Measurements from ENCODE around the gene ALG12.

Gene ALG12

DNA sequence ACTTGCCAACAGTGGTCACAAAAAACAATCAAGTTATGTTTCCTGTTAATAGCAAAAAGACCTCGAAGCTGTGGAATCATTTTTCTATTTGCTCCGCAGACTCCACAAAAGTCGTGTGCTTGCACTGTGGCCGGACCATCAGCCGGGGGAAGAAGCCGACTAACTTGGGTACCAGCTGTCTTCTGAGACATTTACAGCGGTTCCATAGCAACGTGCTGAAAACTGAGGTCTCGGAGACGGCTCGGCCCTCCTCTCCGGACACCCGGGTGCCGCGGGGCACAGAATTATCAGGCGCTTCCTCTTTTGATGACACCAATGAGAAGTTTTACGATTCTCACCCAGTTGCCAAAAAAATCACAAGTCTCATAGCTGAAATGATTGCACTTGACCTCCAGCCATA is 33.0 kb downstream of the ALG12 start:
- H3K79me2 ChIP-seq (ENCODE audit: low read length) = peaks cover 86% of the 10 kb centered on the region
- H3K36me3 ChIP-seq (replicated peaks; ENCODE audit: insufficient read depth, low read length) = peaks cover 34% of the 10 kb centered on the region
- peaks cover 16% of the 10 kb centered on the region for H3K4me1 ChIP-seq (ENCODE audit: low read length)
- H3K27me3 ChIP-seq (replicated peaks; ENCODE audit: insufficient read depth, low read length) = no peaks in the 10 kb centered on the region
- H2AFZ ChIP-seq (ENCODE audit: low read length) = no peak overlapping the region
- H3K4me3 ChIP-seq (ENCODE audit: low read length) = no peak overlapping the region
- no peak for TF ChIP-seq EZH2 (optimal IDR thresholded peaks at IDR 0.05; ENCODE audit: low read depth, low read length)
- no peak for TF ChIP-seq EZH2phosphoT487 (IDR thresholded peaks at IDR 0.05; ENCODE audit: low read length)
- TF ChIP-seq CTCF (IDR thresholded peaks at IDR 0.05; ENCODE audit: low read length) = no peak
- DNase-seq = no peak
- no peak overlapping the region for H3K4me2 ChIP-seq (ENCODE audit: low read depth, low read length)
- H3F3A ChIP-seq (ENCODE audit: insufficient read depth, low read length) = peaks cover 9% of the 10 kb centered on the region
- H3K9me2 ChIP-seq (replicated peaks; ENCODE audit: insufficient read depth, low read length) = no peaks in the 10 kb centered on the region
- no peak overlapping the region for H3K9ac ChIP-seq (ENCODE audit: low read length)
- no peaks in the 10 kb centered on the region for H4K20me1 ChIP-seq (ENCODE audit: insufficient read depth, low read length)
- no peaks in the 10 kb centered on the region for H3K9me3 ChIP-seq (replicated peaks; ENCODE audit: insufficient read depth, low read length)
- H3K27ac ChIP-seq (ENCODE audit: low read length) = no peak overlapping the region

DNA sequence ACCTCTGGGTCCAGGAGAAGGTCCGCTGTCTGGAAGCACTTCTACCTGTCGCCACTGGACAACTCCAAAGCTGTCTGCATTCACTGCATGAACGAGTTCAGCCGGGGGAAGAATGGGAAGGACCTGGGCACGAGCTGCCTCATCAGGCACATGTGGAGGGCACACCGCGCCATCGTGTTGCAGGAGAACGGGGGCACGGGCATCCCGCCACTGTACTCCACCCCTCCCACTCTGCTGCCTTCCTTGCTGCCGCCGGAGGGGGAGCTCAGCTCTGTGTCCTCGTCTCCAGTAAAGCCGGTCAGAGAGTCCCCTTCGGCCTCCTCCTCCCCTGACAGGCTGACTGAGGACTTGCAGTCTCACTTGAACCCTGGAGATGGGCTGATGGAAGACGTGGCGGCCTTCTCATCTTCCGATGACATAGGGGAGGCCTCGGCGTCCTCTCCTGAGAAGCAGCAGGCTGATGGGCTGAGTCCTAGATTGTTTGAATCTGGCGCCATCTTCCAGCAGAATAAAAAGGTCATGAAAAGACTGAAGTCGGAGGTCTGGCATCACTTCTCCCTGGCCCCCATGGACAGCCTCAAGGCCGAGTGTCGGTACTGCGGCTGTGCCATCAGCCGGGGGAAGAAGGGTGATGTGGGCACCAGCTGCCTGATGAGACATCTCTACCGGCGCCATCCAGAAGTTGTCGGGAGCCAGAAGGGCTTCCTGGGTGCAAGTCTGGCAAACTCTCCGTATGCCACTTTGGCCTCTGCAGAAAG is 33.6 kb downstream of the ALG12 start:
- peaks cover 91% of the 10 kb centered on the region for H3K79me2 ChIP-seq (ENCODE audit: low read length)
- H2AFZ ChIP-seq (ENCODE audit: low read length) = no peak overlapping the region
- peaks cover 34% of the 10 kb centered on the region for H3K36me3 ChIP-seq (replicated peaks; ENCODE audit: insufficient read depth, low read length)
- H3K27ac ChIP-seq (ENCODE audit: low read length) = no peak overlapping the region
- TF ChIP-seq CTCF (IDR thresholded peaks at IDR 0.05; ENCODE audit: low read length) (no peak), EZH2phosphoT487 (IDR thresholded peaks at IDR 0.05; ENCODE audit: low read length) (no peak), EZH2 (optimal IDR thresholded peaks at IDR 0.05; ENCODE audit: low read depth, low read length) (no peak)
- no peaks in the 10 kb centered on the region for H3K9me3 ChIP-seq (replicated peaks; ENCODE audit: insufficient read depth, low read length)
- H3K4me3 ChIP-seq (ENCODE audit: low read length) = no peak overlapping the region
- no peak overlapping the region for H3K4me2 ChIP-seq (ENCODE audit: low read depth, low read length)
- peaks cover 9% of the 10 kb centered on the region for H3F3A ChIP-seq (ENCODE audit: insufficient read depth, low read length)
- no peak overlapping the region for H3K9ac ChIP-seq (ENCODE audit: low read length)
- peaks cover 16% of the 10 kb centered on the region for H3K4me1 ChIP-seq (ENCODE audit: low read length)
- no peaks in the 10 kb centered on the region for H3K27me3 ChIP-seq (replicated peaks; ENCODE audit: insufficient read depth, low read length)
- no peaks in the 10 kb centered on the region for H4K20me1 ChIP-seq (ENCODE audit: insufficient read depth, low read length)
- H3K9me2 ChIP-seq (replicated peaks; ENCODE audit: insufficient read depth, low read length) = no peaks in the 10 kb centered on the region
- no peak for DNase-seq

- peaks cover 9% of the 10 kb centered on the region for H3F3A ChIP-seq (ENCODE audit: insufficient read depth, low read length)
- no peak overlapping the region for H3K27ac ChIP-seq (ENCODE audit: low read length)
- no peaks in the 10 kb centered on the region for H3K9me2 ChIP-seq (replicated peaks; ENCODE audit: insufficient read depth, low read length)
- no peak overlapping the region for H2AFZ ChIP-seq (ENCODE audit: low read length)
- peaks cover 34% of the 10 kb centered on the region for H3K36me3 ChIP-seq (replicated peaks; ENCODE audit: insufficient read depth, low read length)
- no peaks in the 10 kb centered on the region for H4K20me1 ChIP-seq (ENCODE audit: insufficient read depth, low read length)
- TF ChIP-seq EZH2phosphoT487 (IDR thresholded peaks at IDR 0.05; ENCODE audit: low read length) (no peak), CTCF (IDR thresholded peaks at IDR 0.05; ENCODE audit: low read length) (no peak), EZH2 (optimal IDR thresholded peaks at IDR 0.05; ENCODE audit: low read depth, low read length) (no peak)
- no peaks in the 10 kb centered on the region for H3K9me3 ChIP-seq (replicated peaks; ENCODE audit: insufficient read depth, low read length)
- no peaks in the 10 kb centered on the region for H3K27me3 ChIP-seq (replicated peaks; ENCODE audit: insufficient read depth, low read length)
- no peak overlapping the region for H3K4me3 ChIP-seq (ENCODE audit: low read length)
- H3K4me1 ChIP-seq (ENCODE audit: low read length) = peaks cover 16% of the 10 kb centered on the region
- no peak for DNase-seq
- no peak overlapping the region for H3K4me2 ChIP-seq (ENCODE audit: low read depth, low read length)
- H3K79me2 ChIP-seq (ENCODE audit: low read length) = peaks cover 91% of the 10 kb centered on the region
- no peak overlapping the region for H3K9ac ChIP-seq (ENCODE audit: low read length)
These were observed 34.2 kb downstream of the ALG12 start for GRCh38 chr22:49884075-49884474.
